K562 (cell line): ENCODE measurements around the gene BCAS3. TPM values are rescaled to one million over a fixed set of nuclear protein-coding genes. Genes with fewer than 3 reads are reported as not detected.

Experiments
- ATAC-seq: fragments of 200-7000 bp; cut with Tn5 transposase; 3 replicates; pipeline ENCODE4 v1.9.1; 2020; ENCODE audit warnings: moderate library complexity
- BruUV-seq: library from RNA; stranded (reverse); fragments of 400-500 nt; replicated peaks from 2 replicates; lab custom pipeline; 2021; lab: Mats Ljungman, UMichigan
- CTCF ChIA-PET: fragments of 300-600 bp; formaldehyde crosslinking; extraction: SDS; loops from one replicate; lab custom pipeline; 2021; ENCODE audit warnings: low intra/inter-chr PET ratio; lab: Yijun Ruan, JAX
- POLR2A ChIA-PET: fragments of 300-600, 350-650 bp; sonication (Branson Sonifier 250); formaldehyde crosslinking; extraction: SDS; loops from one replicate; lab custom pipeline; 2021; ENCODE audit warnings: antibody characterized with exemption, inconsistent platforms; lab: Yijun Ruan, JAX
- DNase-seq, 4 experiments: peaks; one replicate each; pipeline versions ENCODE4 v3.0.0 to v3.0.0-alpha.2; 2011 to 2018; ENCODE audit warnings: low spot score in 3 of 4, mixed read lengths in 3 of 4; ENCODE audit errors: extremely low read depth in 1 of 4
- FAIRE-seq: peaks from 2 replicates; lab custom pipeline; 2011; peaks lifted over from hg19 to GRCh38; lab: Jason Lieb, UNC
- H2AFZ ChIP-seq: 2 replicates; pipeline ENCODE4 v1.6.0; 2011; ENCODE audit warnings: low read depth, low read length, control low read depth, inconsistent platforms
- H3K27ac ChIP-seq: fragments of 200-600 bp; 3 replicates; pipeline ENCODE4 v1.8.0; 2011; ENCODE audit warnings: low read depth, mild to moderate bottlenecking, control low read depth, inconsistent platforms, low read length, moderate library complexity, mixed read lengths; ENCODE audit errors: extremely low read depth
- H3K27me3 ChIP-seq, 2 experiments: fragments of 300-600 bp in 1 of 2; 2 replicates in 1 of 2; 3 replicates in 1 of 2; pipeline versions ENCODE4 v1.6.0 to v1.8.0; 2011; ENCODE audit warnings: inconsistent platforms in 2 of 2, low read length in 2 of 2, mild to moderate bottlenecking in 1 of 2, mixed read lengths in 1 of 2, moderate library complexity in 1 of 2; ENCODE audit not compliant: control insufficient read depth in 2 of 2, insufficient read depth in 2 of 2
- H3K36me3 ChIP-seq: fragments of 300-600 bp; 3 replicates; pipeline ENCODE4 v1.8.0; 2011; ENCODE audit warnings: mild to moderate bottlenecking, low read length, inconsistent platforms; ENCODE audit not compliant: control insufficient read depth, insufficient read depth
- H3K4me1 ChIP-seq, 2 experiments: fragments of 200-600 bp in 1 of 2; replicated peaks in 1 of 2; 2 replicates in 1 of 2; 3 replicates in 1 of 2; pipeline versions ENCODE4 v1.5.1 to v1.8.0; 2011; ENCODE audit warnings: inconsistent platforms in 2 of 2, low read length in 2 of 2, mild to moderate bottlenecking in 1 of 2, mixed read lengths in 1 of 2, moderate library complexity in 1 of 2; ENCODE audit not compliant: control insufficient read depth in 2 of 2, insufficient read depth in 2 of 2
- H3K4me2 ChIP-seq: 2 replicates; pipeline ENCODE4 v1.6.1; 2011; ENCODE audit warnings: low read length, control low read depth, inconsistent platforms, mixed read lengths; ENCODE audit not compliant: insufficient read depth
- H3K4me3 ChIP-seq: fragments of 200-600 bp; sonication (generic), shearing (Covaris generic); 2 replicates; pipeline ENCODE4 v1.5.1; 2016; ENCODE audit warnings: control low read depth, inconsistent platforms
- H3K79me2 ChIP-seq: fragments of 200-600 bp; 3 replicates; pipeline ENCODE4 v1.8.0; 2011; ENCODE audit warnings: low read length, inconsistent platforms; ENCODE audit not compliant: control insufficient read depth, insufficient read depth
- H3K9ac ChIP-seq, 2 experiments: 2 replicates each; pipeline versions ENCODE4 v1.6.0 to v1.6.1; 2011; ENCODE audit warnings: low read depth in 2 of 2, low read length in 2 of 2, control low read depth in 1 of 2, inconsistent platforms in 1 of 2, mild to moderate bottlenecking in 1 of 2, mixed read lengths in 1 of 2; ENCODE audit not compliant: insufficient read depth in 1 of 2
- H3K9me1 ChIP-seq: one replicate; pipeline ENCODE4 v1.6.0; 2011; ENCODE audit warnings: inconsistent platforms, mild to moderate bottlenecking, low read length, moderate library complexity; ENCODE audit not compliant: control insufficient read depth, insufficient read depth
- H3K9me3 ChIP-seq: replicated peaks from 2 replicates; pipeline ENCODE4 v1.5.1; 2011; ENCODE audit warnings: low read depth, low read length, inconsistent platforms; ENCODE audit not compliant: control insufficient read depth, insufficient read depth
- H4K20me1 ChIP-seq: replicated peaks from 2 replicates; pipeline ENCODE4 v1.6.1; 2011; ENCODE audit warnings: low read length, inconsistent platforms, mixed read lengths; ENCODE audit not compliant: control insufficient read depth, insufficient read depth
- ATF1 ChIP-seq, 2 experiments: fragments of 450-650 bp in 1 of 2; IDR thresholded peaks; 2 replicates each; pipeline ENCODE4 v1.6.1; 2016; ENCODE audit warnings: missing compliant biosample characterization in 1 of 2, missing genetic modification characterization in 1 of 2
- CBFA2T2 ChIP-seq: fragments of 450-650 bp; conservative IDR thresholded peaks from 2 replicates; pipeline ENCODE4 v1.6.1; 2017; ENCODE audit warnings: mild to moderate bottlenecking
- IFI16 ChIP-seq: fragments of 250-450 bp; sonication (Bioruptor Pico); IDR thresholded peaks from 2 replicates; pipeline ENCODE4 v2.1.2; 2022; ENCODE audit warnings: mild to moderate bottlenecking, inconsistent platforms
- SAFB2 ChIP-seq: fragments of 200-400 bp; formaldehyde crosslinking; IDR thresholded peaks from 2 replicates; pipeline ENCODE4 v1.6.1; 2018; ENCODE audit warnings: borderline replicate concordance, low read length, low read depth, moderate library complexity; ENCODE audit not compliant: severe bottlenecking
- ZNF583 ChIP-seq: fragments of 250-450 bp; sonication (Bioruptor Pico); IDR thresholded peaks from 2 replicates; pipeline ENCODE4 v1.4.0; 2020
- WGBS: fragments of 100-300 bp; shearing (Covaris generic); methylation state at CpG from one replicate; pipeline ENCODE4 v1.1.6; 2016; ENCODE audit warnings: low coverage, mixed read lengths; ENCODE audit not compliant: insufficient coverage; ENCODE audit errors: missing lambda C conversion rate; 5-methylcytosine and 5-hydroxymethylcytosine counted together
- in situ Hi-C: fragments of 300-500 bp; cut with MboI; formaldehyde crosslinking; loops from 4 replicates; pipeline ENCODE4 v1.15.0; 2018; ENCODE audit warnings: inconsistent platforms, mixed read lengths
- intact Hi-C: fragments of 100-400 bp; cut with micrococcal nuclease; formaldehyde crosslinking; loops from 2 replicates; pipeline ENCODE4 v1.14.2; 2022
- polyA plus RNA-seq, 8 experiments: library from polyadenylated mRNA; depleted of rRNA in 4 of 8; stranded (reverse) in 5 of 8; unstranded in 3 of 8; fragments of >200 nt; fragmentation: Nextera tagmentation in 2 of 8; fragmentation: Illumina TruSeq in 1 of 8; extraction: Ambion mirVana in 2 of 8; extraction: Trizol in 1 of 8; gene quantifications; 2 replicates each; pipeline versions ENCODE4 v1.2.1 to v1.2.3, GENCODE V29; 2011 to 2014; ENCODE audit warnings: inconsistent platforms in 1 of 8, missing spikeins in 1 of 8
- total RNA-seq, 7 experiments: library from RNA; depleted of rRNA in 6 of 7; stranded (reverse); fragments of >200 nt in 6 of 7; fragmentation: Illumina TruSeq in 2 of 7; extraction: Trizol in 2 of 7; gene quantifications; 2 replicates each; pipeline versions ENCODE4 v1.2.1 to v1.2.3, GENCODE V29; 2011 to 2021; ENCODE audit warnings: low replicate concordance in 1 of 7
- TF ChIP-seq, protein P1 (sequence below): fragments of 250-450 bp; sonication (Bioruptor Pico); IDR thresholded peaks from 2 replicates; pipeline ENCODE4 v1.8.0; 2022; ENCODE audit warnings: inconsistent platforms
- TF ChIP-seq, protein P2 (sequence below): IDR thresholded peaks from 2 replicates; pipeline ENCODE4 v1.6.1; 2011; ENCODE audit warnings: borderline replicate concordance, low read depth, mild to moderate bottlenecking, moderate library complexity, low read length; ENCODE audit not compliant: insufficient read depth, poor library complexity, severe bottlenecking

The BCAS3 gene
- total and polyA plus RNA-seq, 9 of the 15 experiments (the other 6 are each of a cell fraction or from before 2014, with no cell fraction given) = 1.9 to 5.5 (median 3.5) TPM

DNA sequence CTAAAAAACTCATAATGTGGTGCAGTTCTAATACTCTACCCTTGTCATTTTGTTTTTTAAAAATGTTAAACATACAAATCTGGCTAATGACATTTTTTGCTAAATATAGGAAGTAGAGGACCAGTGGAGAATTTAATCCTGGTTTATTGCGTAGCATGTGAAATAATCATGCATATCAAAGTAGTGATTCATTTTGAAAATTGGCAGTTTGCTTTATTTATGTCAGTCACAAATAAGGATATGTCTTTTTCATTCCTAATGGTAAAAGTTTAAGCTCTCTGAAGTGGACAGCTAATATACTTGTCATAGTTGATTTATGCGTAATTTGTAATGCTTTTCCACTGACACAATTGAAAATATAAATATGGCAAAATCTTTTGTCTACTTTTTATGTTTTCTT lies 224.2 kb downstream of the BCAS3 start (continued):
- no peak for TF ChIP-seq SAFB2
- no peak for TF ChIP-seq ATF1 (CRISPR knock-in tag; IDR thresholded peaks at IDR 0.05)
- TF ChIP-seq ATF1 (tag; IDR thresholded peaks at IDR 0.05) = no peak
- no peak for TF ChIP-seq IFI16
- TF ChIP-seq, protein P1, sequence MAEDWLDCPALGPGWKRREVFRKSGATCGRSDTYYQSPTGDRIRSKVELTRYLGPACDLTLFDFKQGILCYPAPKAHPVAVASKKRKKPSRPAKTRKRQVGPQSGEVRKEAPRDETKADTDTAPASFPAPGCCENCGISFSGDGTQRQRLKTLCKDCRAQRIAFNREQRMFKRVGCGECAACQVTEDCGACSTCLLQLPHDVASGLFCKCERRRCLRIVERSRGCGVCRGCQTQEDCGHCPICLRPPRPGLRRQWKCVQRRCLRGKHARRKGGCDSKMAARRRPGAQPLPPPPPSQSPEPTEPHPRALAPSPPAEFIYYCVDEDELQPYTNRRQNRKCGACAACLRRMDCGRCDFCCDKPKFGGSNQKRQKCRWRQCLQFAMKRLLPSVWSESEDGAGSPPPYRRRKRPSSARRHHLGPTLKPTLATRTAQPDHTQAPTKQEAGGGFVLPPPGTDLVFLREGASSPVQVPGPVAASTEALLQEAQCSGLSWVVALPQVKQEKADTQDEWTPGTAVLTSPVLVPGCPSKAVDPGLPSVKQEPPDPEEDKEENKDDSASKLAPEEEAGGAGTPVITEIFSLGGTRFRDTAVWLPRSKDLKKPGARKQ (CRISPR knock-in tag) = no peak

DNA sequence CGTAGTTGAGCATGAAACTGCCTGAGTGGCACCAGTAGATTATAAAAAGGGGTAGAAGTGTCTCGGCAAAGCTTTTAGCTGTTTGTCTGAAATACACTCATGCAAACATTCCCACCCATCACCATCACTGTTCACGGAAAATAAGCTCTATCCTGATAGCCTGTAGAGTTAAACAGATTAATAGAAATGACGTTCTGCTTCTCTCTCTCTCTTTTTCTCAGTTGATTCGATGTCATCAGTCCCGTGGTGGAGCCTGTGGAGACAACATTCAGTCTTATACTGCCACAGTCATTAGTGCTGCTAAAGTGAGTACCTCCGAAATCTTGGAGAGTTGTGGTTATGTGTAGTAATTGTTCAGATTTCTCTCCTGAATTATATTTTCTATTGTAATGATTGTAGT lies 224.7 kb downstream of the BCAS3 start:
- intact Hi-C loops (no loop called here), in situ Hi-C loops (no loop called here)
- 3% methylated on average over 7 of the region's 7 CpGs for WGBS
- ChIA-PET CTCF (no interaction called here), POLR2A (interaction anchor here (1.6 kb wide), 1 partner anchor 8 kb away, joined by 3 read pairs; no protein-coding TSS in a partner anchor)
- Histone ChIP-seq H3K79me2 (no peaks in the 10 kb centered on the region), H3K36me3 (no peaks in the 10 kb centered on the region), H3K4me2 (no peak overlapping the region), H3K27me3 (no peaks in the 10 kb centered on the region), H3K9me3 (no peaks in the 10 kb centered on the region), H3K4me3 (no peak overlapping the region), H3K4me1 (no peaks in the 10 kb centered on the region), H3K27ac (no peak overlapping the region), H3K9me1 (no peaks in the 10 kb centered on the region), H2AFZ (no peak overlapping the region), H4K20me1 (no peaks in the 10 kb centered on the region), H3K9ac (no peak overlapping the region)
- no peak for FAIRE-seq
- no peak for DNase-seq
- no TSS peak for BruUV-seq
- ATAC-seq = no peak
- no peak for TF ChIP-seq ZNF583 (CRISPR knock-in tag)
- no peak for TF ChIP-seq CBFA2T2
- TF ChIP-seq, protein P2, sequence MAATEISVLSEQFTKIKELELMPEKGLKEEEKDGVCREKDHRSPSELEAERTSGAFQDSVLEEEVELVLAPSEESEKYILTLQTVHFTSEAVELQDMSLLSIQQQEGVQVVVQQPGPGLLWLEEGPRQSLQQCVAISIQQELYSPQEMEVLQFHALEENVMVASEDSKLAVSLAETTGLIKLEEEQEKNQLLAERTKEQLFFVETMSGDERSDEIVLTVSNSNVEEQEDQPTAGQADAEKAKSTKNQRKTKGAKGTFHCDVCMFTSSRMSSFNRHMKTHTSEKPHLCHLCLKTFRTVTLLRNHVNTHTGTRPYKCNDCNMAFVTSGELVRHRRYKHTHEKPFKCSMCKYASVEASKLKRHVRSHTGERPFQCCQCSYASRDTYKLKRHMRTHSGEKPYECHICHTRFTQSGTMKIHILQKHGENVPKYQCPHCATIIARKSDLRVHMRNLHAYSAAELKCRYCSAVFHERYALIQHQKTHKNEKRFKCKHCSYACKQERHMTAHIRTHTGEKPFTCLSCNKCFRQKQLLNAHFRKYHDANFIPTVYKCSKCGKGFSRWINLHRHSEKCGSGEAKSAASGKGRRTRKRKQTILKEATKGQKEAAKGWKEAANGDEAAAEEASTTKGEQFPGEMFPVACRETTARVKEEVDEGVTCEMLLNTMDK = no peak
